Anterior cingulate cortex (tissue), 58 donors: Measurements from ENCODE around the gene ITGA5.

Experiments used
- DNase-seq, 58 donors: peaks; one replicate each; lab custom pipeline; 2025; lab: John Stamatoyannopoulos, UW

Gene ITGA5

DNA sequence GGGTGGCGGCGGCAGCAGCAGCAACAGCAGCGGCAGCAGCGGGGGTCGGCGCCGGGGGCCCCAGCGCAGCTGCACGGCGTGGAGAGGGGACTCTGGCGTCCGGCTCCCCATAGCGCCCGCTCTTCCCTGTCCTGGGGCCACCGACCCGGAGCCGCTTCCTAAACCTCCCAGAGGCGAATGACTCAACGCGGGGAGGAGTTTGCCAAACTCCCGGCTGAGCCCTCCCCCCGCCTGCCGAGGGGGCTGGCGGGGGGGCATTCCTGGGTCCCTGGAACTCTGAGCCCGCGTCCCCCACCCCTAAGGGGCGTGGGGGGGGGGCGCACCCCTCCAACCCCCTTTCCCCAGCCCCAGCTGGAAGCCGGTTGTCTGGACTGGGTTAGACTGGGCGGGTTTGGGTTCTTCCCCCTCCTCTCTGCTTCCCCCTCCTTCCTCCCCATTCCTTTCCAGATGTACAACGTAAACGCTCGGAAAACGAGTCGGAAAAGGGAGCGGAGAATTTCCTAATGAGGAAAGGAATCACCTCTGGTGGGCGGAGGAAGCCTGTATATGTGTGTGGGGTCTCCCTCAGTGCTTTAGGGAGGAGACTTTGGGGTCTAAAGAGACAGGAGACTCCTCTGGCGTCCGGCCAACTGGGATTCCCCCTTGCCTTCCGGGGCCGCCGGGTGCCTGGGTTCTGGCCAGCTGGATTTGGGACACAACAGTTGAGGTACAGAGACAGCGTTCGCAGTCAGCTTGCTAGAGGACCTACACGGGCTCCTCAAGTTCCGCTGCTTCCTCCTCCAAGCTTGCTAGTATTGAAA lies at the start of gene ITGA5:
ITGA5 (minus strand) TSS at position 179 of the 800 bp plus-strand sequence; CDS start at position 111, 68 bp downstream.
- DNase-seq = peak in 6 of 58 donors; percentile 11 to 58 (median 32)

DNA sequence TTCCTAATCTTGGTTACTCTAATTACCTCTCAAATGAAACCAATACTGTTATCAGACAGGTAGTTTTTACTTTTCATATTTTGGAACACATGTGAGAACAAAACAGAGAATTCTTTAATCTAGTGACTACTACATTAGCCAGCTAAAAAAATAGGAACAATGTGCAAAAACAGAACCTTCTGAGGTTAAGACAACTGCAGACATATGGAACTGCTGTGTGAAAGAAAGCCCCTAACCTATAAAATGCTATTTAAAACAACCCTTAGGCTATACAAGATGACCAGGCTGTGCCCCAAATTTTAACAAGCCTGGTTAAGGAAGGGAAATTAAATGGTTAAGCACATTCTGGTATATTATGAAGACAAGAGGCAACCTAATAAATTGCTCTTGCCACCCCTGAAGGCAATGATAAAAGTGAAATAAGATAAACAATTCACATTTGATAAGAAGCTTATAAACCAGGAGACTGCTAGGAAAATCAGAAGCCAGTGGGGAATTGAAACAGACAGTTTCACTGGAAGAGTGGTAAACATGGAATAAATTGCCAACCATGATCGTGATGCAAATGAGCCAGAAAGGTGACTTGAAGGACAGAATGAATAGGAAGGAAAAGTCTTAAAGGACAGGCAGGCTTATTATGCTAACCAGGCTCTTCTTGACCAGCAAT lies 46.9 kb upstream of the ITGA5 start:
- no peak for DNase-seq

DNA sequence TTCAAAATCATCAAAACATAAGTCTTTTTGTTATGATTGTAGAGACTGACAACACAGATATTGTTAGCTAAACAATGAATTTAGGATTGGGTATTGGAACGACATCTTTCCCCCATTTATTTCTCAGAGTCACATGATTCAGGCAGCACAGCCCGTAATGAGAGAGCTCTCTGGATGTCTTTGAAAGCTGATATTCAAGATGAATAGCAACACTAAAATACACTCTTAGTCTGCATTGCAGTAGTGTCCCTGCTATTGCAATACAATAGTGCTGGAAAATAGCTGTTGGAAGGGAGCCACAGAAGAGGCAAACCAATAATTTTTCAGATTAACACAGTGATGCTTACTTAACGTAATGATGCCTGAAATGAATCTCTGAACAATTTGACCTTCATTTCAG lies 44.4 kb upstream of the ITGA5 start:
- DNase-seq = peak in 3 of 58 donors; percentile 1 to 11 (median 4)

DNA sequence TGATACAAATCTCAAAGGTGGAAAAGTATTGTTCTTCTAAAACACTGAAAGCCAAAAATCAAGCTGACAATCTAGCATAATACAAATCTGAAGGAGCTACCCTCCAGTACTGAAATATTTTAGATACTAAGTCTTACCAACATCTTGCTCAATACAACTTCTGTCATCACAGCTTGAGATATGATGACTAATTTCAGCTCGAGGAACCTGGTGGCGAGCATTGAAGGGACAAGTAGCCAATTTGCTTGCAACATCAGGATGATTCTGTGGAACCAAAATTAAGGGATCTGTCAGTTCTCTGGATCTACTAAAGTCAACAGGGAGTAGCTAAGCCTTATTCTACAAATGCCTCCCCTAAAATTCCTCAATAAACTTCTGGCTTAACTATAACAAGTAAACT lies 44.0 kb upstream of the ITGA5 start:
- no peak for DNase-seq

DNA sequence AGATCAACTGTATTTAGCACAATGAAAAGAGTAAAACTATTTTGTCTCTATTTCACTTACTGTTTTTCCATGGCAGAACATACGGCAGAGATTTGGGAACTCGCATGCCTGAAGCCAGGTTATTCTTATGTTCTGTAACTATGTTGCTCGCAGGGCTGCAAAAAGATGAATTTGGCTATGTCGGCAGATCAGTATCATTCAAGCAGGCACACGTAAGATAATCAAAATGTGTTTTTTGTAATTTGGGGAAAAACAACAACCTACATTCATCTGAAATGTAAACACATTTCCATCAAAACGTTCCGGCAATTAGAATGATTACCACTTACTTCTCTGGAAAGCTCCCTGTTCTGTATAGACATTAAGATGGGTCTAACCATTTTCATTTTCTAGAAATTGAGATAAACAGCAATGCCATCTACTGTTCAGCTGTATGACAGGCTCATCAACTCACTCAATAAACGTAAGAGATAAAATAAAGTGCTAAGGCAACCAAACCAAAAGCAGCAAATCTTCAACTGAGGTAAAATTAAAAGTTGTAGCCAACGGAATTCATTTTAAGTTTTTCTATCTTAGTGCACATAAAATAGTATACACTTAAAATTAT lies 41.4 kb upstream of the ITGA5 start:
- no peak for DNase-seq

DNA sequence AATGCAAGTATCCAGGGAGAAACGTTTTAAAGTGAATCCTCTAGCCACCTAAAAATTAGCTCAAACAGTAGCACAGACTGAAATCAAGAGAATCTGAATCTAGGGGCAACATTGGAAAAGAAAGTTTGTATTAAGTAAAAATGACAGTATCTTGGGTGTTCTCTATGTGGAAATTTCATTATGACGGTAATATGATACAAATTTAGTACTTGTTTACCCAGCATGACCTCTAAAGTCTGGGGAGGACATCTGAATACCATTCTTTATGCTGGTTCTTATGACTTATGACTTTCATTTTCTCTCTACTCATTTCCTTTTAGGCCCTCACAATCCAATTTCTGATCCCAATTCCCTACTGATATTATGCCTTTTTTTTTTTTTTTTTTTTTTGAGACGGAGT lies 40.3 kb upstream of the ITGA5 start:
- DNase-seq = no peak

DNA sequence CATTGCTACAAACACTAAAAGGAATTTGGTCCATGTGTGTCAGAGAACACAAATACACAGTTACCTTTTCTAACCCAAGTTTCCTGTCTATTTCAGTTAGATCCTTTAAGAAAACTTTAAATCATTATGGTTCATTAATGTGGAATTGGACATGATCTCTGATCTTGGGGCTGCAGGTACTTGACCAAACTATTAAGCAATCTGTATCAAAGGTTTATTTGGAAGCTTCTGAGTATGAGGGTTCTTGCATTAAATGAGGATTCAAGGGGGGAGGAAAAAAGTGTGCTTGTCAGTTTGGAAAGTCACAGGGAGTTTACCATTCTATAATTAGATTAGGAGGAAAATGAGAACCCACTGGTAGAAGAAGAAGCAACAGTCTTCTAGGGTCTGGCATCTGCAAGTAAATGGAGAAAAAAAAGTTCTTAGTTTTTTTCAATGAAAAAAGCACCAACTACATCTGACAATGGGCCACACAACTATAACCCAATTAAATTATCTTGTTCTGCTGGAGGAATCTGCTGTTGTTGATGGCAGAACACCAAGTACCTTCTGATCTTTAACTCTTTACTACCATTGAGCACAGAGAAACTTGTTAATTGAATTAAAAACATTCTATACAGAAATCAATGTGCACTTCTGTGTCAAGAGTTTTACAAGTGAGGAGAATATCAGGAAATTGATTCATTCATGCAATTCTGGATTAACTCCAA lies 36.8 kb upstream of the ITGA5 start:
- no peak for DNase-seq

DNA sequence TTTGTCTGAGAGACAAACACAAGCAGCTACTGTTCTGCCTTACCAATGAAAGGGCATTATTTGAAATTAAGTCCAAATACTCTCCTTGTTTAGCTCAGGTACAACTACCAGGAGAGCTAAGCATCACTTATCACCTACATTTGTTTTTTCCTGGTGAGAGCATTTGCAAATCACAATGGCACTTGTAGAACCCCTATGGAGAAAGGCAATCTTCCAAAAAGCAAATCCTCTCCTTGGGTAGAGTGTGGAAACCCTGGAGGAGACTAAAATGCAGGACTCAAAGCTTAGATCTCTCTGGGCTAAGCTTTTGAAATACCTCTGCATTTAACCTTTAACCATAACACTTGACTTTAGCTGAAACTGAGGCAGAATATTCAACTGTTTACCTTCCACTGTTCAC lies 33.6 kb upstream of the ITGA5 start:
- no peak for DNase-seq

DNA sequence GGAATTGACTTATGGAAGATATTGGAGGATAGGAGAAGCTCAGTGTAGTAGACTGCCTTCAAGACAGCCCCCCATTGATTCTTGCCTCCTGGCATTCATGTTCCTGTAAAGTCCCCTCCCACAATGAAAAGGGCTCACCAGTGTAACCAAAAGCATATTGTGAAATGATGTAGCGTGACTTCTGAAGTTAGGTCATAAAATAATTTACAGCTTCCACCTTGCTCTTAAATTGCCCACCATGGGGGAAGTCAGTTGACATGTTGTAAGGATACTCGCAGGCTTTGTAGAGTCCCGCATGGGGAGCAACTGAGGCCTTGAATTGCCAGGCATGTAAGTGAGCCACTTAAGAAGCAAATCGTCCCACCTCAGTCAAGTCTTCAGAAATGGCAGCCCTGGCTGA lies 29.3 kb upstream of the ITGA5 start:
- no peak for DNase-seq

DNA sequence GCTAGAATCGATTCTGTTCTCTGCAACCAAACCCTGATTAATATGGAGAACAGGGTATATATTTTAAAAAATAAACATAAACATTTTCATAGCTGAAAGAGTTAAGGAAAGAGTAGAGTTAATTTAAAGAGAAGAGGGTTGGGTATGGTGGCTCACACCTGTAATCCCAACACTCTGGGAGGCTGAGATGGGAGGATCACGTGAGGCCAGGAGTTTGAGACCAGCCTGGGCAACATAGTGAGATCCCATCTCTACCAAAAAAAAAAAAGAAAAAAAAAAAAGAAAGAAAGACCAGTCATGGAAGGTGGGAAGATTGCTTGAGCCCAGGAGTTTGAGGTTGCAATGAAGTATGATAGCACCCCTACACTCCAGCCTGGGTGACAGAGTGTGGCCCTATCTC lies 28.9 kb upstream of the ITGA5 start:
- DNase-seq = no peak

DNA sequence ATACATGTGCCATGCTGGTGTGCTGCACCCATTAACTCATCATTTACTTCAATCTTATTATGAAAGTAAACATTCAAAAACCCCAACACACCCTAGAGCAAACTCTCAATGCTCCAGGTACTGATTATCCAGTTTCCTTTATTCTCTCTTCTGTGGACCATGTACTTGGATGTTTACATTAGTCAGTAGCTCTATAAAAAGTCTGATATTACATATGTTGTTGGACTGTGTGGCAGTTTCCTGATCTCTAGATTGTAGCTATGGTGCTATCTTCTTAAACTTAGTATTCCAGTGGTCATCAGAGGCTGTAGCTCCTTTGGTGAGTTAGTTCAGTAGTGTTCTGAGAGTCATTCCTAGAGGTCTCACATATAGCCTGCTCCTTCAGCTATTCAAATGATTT lies 25.1 kb upstream of the ITGA5 start:
- DNase-seq = no peak

DNA sequence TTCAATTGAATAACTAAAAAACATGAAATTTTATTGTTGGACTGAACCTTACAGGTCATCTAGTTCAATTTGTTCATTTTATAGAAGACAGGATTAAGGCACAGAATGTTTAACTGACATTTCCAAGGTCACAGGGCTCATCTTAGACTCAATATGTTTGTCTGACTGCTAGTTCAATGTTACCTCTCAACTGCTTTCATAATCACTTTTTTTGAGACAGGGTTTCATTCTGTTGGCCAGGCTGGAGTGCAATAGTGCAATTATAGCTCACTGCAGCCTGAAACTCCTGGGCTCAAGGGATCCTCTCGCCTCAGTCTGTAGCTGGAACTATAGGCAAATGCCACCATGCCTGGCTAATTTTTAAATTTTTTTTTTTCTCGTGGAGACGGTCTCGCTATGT lies 24.4 kb upstream of the ITGA5 start:
- DNase-seq = no peak

DNA sequence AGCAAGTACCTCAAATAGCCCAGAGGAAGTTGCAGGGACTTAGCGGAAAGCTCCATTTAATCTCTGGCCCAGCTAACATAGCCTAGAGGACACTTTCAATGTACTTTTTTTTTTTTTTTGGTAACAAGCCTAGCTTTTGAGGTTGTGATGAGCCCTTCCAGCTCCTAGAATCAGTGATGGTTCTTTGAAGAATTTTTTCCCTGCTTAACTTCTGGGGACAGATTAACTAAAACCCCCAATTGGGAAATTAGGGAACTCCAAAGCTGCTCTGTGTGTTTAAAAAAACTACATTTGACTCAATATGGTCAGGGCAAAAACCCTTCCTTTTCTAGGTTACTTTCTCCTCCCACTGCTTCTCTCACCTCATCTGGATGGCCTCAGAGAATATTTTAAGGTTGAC lies 23.9 kb upstream of the ITGA5 start:
- DNase-seq = no peak

DNA sequence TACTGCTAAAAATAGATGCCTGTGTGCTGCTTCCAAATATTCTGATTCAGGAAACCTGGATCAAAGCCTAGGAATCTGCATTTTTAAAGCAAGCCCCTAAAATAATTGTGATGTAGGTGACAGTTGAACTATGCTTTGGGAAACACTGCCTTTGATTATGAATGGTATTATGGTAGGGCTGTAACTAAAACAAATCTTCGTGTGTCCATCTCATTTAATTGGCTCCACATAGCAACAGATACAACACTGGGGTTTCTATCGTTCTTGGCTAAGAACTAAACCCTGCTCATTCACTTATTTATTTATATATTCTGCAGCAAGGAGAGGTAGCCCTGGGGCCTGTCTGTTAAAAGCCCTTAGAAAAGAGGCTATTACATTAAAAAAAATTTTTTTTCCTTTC lies 23.0 kb upstream of the ITGA5 start:
- no peak for DNase-seq

DNA sequence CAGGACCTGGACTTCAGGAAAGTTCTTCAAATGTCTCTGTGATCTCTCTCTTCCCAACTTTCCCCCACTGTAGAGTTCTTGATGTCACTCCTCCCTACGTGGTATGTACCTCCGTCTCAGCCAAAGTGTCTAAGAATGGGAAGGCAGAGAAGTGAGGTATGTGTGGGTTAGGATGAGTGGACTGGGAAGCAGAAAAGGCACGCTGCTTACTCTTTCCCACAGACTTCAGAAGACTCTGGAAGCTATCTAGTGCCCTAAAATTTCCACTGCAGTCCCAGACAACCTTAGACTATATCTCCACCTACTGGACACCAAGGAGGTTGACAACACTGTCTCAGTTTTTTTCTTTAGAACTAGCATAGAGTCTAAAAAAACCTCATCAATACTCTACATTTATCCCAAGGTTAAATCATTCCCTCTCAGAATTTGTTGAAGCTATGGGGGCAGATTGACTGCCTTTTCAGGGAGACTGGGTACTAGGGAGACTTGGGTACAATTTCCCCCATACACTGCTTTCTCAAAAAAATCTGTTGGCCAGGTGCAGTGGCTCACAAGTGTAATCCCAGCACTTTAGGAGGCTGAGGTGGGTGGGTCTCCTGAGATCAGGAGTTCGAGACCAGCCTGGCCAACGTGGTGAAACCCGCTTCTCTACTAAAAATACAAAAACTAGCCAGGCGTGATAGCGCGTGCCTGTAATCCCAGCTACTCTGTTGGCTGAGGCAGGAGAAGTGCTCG lies 20.6 kb upstream of the ITGA5 start:
- DNase-seq = peak in 7 of 58 donors; percentile 5 to 31 (median 8)

DNA sequence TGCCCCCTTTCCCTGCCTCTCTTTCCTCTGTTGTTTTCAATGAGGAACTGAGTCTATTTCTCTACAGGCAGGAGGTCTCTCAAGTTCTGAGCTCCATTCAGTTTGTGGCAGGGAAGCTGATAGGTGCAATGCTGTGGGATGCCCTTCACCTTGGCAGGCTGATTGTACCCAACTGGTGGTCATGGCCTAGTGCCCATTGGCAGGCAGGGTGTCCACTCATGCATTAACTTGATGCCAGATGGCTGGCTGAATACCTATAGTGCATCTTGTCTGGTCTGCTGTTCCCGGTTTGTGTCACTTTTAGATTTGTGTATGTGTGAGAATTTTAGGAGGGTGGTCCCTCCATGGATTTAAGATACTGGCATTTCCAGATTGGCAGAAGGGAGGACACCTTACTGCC lies 20.0 kb upstream of the ITGA5 start:
- DNase-seq = no peak

DNA sequence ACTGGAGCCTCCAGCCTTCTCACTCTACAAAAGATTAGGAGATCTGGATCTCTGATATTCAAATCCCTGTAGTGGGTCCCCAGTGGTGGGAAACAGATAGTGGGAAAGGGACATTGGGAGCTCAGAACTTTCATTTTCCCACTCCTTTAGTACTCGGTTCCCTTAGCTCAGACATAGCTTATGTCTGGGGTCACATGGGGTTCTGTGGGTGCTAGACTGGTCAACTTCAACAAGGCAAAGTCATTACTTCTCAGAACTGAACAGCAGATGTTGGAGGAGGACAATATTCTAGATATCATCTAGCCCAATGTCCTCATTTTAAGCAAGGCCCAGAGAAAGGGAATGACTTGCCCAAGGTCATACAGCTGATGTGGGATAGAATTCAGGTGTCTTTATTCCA lies 19.5 kb upstream of the ITGA5 start:
- no peak for DNase-seq

DNA sequence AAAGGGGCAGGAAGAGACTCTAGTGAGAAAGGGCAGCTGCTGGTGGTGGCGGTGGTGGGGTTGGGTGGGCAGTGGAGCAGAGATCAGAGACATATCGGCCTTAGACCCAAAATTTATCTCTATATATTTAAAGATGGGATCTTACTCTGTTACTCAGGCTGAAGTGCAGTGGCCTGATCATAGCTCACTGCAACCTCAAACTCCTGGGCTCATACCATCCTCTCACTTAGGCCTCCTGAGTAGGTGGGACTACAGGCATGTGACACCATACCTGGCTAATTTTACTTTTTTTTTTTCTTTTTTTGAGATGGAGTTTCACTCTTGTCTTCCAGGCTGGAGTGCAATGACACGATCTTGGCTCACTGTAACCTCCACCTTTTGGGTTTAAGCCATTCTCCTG lies 18.6 kb upstream of the ITGA5 start:
- no peak for DNase-seq

DNA sequence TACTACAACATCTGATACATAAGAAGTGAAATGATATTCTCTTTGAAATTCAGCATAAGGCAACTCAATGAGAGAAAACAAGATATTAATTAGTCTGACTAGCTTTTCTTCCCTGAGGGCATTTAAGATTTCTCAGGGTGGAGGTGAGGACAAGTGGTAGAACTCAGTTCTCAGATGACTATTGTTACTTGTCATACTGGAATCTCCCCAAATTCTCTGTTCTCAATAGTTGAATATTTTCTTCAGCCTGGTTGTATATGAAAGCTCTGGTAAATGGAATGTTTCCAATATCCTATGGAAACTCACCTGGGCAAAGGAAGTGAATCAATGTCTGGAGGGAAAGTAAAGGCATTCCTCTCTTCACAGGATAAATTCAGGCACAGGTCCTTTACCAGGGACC lies 18.2 kb upstream of the ITGA5 start:
- no peak for DNase-seq

DNA sequence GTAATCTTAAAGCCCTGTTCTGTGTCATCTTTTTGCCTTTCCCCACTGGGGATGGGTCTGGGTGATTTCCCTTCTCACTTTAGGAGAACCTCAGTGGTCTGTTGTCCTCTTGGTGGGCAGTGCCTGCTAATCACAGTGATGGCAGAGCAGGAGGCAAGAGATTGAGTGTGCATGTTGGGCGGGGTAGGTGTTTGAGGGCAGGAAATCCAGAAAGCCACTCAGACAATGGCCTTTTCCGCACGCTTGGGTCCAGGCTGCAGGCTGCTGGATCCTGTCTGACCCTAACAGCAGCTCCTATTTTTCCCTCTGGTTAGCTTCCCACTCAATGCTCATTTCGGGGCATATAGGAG lies 13.7 kb upstream of the ITGA5 start:
- no peak for DNase-seq
